ENCODE results near the gene NUDT22. TPM values are rescaled to one million over a fixed set of nuclear protein-coding genes. Genes with fewer than 3 reads are reported as not detected.
A peak's percentile ranks its signal among the peaks of the same experiment; 100 is the strongest.

The NUDT22 gene
- polyA plus RNA-seq, 2 of the 4 experiments (the other 2 are of a cell fraction) = 21.5 to 33.2 TPM

GRCh38 chr11:64241491-64242374 lies 15.7 kb downstream of the NUDT22 start:
- 2% methylated on average over 32 of the region's 63 CpGs for WGBS (ENCODE audit: missing lambda C conversion rate)
- H3K4me2 ChIP-seq = peak overlapping the region; percentile 100
- H3K9me3 ChIP-seq = no peaks in the 10 kb centered on the region
- H3K4me3 ChIP-seq = peak overlapping the region; percentile 73
- peaks cover 41% of the 10 kb centered on the region for H3K4me1 ChIP-seq
- POLR2A ChIA-PET = interaction anchor here (0.7 to 2.7 kb wide), 16 partner anchors 9 to 101 kb away, joined by 3 to 15 read pairs (median 5); partner anchors contain the start of genes BAD, DNAJC4, GPR137 and MACROD1
- ATAC-seq = peak; percentile 57 to 80
- TF ChIP-seq TP53 (CRISPR knock-in tag; IDR thresholded peaks at IDR 0.05) = peak; percentile 86; the same call in 1 of the 2 replicates
- TF ChIP-seq SREBF2 (IDR thresholded peaks at IDR 0.05) = no peak
- no peak for TF ChIP-seq NFE2L2 (conservative IDR thresholded peaks at IDR 0.05; ENCODE audit: low read length)
- TF ChIP-seq ZFP36 (IDR thresholded peaks at IDR 0.05; ENCODE audit: borderline replicate concordance, partially characterized antibody) = no peak
- TF ChIP-seq JUN (IDR thresholded peaks at IDR 0.05) = peak in 1 of 2 experiments; percentile 36; a peak in 1 of 5 replicates
- no peak for TF ChIP-seq FOSL2 (IDR thresholded peaks at IDR 0.05)
- TF ChIP-seq FOSL2 (CRISPR knock-in tag; IDR thresholded peaks at IDR 0.05) = no peak
- no peak for TF ChIP-seq RAD21 (conservative IDR thresholded peaks at IDR 0.05 in 1 of 2, IDR thresholded peaks at IDR 0.05 in 1 of 2)
- TF ChIP-seq GATA3 (IDR thresholded peaks at IDR 0.05; ENCODE audit: borderline replicate concordance) = no peak; the same call in 1 of the 2 replicates
- peak; percentile 49 for TF ChIP-seq POLR2A (IDR thresholded peaks at IDR 0.05; ENCODE audit: low read length)
- TF ChIP-seq PHF8 (IDR thresholded peaks at IDR 0.05; ENCODE audit: borderline replicate concordance, low read depth) = peak; percentile 19; the same call in 1 of the 2 replicates
- no peak for TF ChIP-seq CBX2 (IDR thresholded peaks at IDR 0.05; ENCODE audit: borderline replicate concordance, low read depth)
- TF ChIP-seq CHD4 (IDR thresholded peaks at IDR 0.05; ENCODE audit: borderline replicate concordance) = no peak
- peak; percentile 78; the same call in 1 of the 2 replicates for TF ChIP-seq PBX3 (IDR thresholded peaks at IDR 0.05)
- peak; percentile 89 for TF ChIP-seq TFCP2L1 (CRISPR knock-in tag; IDR thresholded peaks at IDR 0.05)
- TF ChIP-seq, protein P1, sequence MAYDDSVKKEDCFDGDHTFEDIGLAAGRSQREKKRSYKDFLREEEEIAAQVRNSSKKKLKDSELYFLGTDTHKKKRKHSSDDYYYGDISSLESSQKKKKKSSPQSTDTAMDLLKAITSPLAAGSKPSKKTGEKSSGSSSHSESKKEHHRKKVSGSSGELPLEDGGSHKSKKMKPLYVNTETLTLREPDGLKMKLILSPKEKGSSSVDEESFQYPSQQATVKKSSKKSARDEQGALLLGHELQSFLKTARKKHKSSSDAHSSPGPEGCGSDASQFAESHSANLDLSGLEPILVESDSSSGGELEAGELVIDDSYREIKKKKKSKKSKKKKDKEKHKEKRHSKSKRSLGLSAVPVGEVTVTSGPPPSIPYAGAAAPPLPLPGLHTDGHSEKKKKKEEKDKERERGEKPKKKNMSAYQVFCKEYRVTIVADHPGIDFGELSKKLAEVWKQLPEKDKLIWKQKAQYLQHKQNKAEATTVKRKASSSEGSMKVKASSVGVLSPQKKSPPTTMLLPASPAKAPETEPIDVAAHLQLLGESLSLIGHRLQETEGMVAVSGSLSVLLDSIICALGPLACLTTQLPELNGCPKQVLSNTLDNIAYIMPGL (CRISPR knock-in tag; IDR thresholded peaks at IDR 0.05; ENCODE audit: borderline replicate concordance) = 0 out of 2 replicates have a peak, but pooled peaks have one; percentile 57
- no peak; the same call in 1 of the 2 replicates for TF ChIP-seq MAX (IDR thresholded peaks at IDR 0.05)
- CTCF ChIA-PET = interaction anchor here (0.8 to 12.2 kb wide), 8 partner anchors 9 to 114 kb away, joined by 3 to 220 read pairs (median 4); partner anchors contain the start of genes CATSPERZ, ESRRA and PLCB3
- DNase-seq (ENCODE audit: low read depth in 1 of 2, low spot score in 1 of 2) = peak; percentile 75 to 77
- no peak for FAIRE-seq
- peak overlapping the region; percentile 91 to 98 for H3K27ac ChIP-seq

DNA sequence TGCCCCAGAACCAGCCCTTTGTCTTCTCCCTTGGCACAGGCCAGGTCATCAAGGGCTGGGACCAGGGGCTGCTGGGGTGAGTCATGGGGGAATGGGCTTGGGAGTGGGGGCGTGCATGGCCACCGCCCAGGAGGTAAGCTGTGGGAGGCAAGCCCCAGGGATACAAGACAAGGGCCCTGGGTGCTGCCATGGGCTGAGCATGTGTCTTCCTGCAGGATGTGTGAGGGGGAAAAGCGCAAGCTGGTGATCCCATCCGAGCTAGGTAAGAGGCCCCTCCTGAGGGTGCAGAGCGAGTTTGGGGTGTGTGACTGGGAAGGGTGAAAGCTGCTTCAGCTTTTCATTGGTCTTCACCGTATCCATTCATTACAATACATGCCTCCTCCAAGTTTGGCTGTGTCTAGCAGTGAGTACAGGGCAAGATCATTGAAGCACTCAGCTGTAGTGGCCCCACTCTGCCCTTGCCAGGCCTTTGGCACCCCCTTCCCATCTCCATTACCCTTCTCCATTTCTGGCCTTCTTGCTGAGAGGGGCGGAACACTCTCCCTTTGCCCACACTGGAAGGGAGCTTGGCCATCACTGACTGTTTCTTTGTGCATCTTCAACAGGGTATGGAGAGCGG lies 17.3 kb downstream of the NUDT22 start:
- H3K4me3 ChIP-seq = no peak overlapping the region; the same call in 2 of the 3 replicates
- CTCF ChIA-PET = interaction anchor here (0.7 to 12.2 kb wide), 9 partner anchors 7 to 75 kb away, joined by 3 to 220 read pairs (median 4); partner anchors contain the start of genes BAD, CATSPERZ, ESRRA and GPR137
- peaks cover 44% of the 10 kb centered on the region for H3K4me1 ChIP-seq
- FAIRE-seq (no peak), DNase-seq (ENCODE audit: low read depth in 1 of 2, low spot score in 1 of 2) (no peak), ATAC-seq (no peak)
- H3K9me3 ChIP-seq = no peaks in the 10 kb centered on the region
- POLR2A ChIA-PET = interaction anchor here (2.7 to 6.0 kb wide), 2 partner anchors 27 to 42 kb away, joined by 7 to 53 read pairs; partner anchors contain the start of genes BAD and GPR137
- TF ChIP-seq ESRRA (IDR thresholded peaks at IDR 0.05; ENCODE audit: borderline replicate concordance, low read length) (no peak), JUN (IDR thresholded peaks at IDR 0.05) (peak in 1 of 2 experiments; percentile 56; a peak in 1 of 5 replicates), FOSL2 (IDR thresholded peaks at IDR 0.05) (no peak), FOSL2 (CRISPR knock-in tag; IDR thresholded peaks at IDR 0.05) (peak; percentile 41; the same call in 1 of the 2 replicates), E2F6 (IDR thresholded peaks at IDR 0.05; ENCODE audit: borderline replicate concordance, low read depth) (no peak), EHMT2 (IDR thresholded peaks at IDR 0.05; ENCODE audit: low read depth) (no peak), HOXB13 (CRISPR knock-in tag; IDR thresholded peaks at IDR 0.05; ENCODE audit: low read depth) (no peak), ZC3H11A (IDR thresholded peaks at IDR 0.05) (no peak), HDAC2 (IDR thresholded peaks at IDR 0.05) (no peak), CBX8 (IDR thresholded peaks at IDR 0.05) (no peak), NFE2L2 (conservative IDR thresholded peaks at IDR 0.05; ENCODE audit: low read length) (no peak), TFCP2L1 (CRISPR knock-in tag; IDR thresholded peaks at IDR 0.05) (no peak), SMC3 (IDR thresholded peaks at IDR 0.05) (no peak)
- TF ChIP-seq, protein P2, sequence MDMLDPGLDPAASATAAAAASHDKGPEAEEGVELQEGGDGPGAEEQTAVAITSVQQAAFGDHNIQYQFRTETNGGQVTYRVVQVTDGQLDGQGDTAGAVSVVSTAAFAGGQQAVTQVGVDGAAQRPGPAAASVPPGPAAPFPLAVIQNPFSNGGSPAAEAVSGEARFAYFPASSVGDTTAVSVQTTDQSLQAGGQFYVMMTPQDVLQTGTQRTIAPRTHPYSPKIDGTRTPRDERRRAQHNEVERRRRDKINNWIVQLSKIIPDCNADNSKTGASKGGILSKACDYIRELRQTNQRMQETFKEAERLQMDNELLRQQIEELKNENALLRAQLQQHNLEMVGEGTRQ (IDR thresholded peaks at IDR 0.05) = no peak
- peak overlapping the region in 1 of 2 experiments; percentile 98; a peak in 3 of 6 replicates for H3K27ac ChIP-seq
- peak overlapping the region; percentile 100 for H3K4me2 ChIP-seq
- 75% methylated on average over 8 of the region's 8 CpGs for WGBS (ENCODE audit: missing lambda C conversion rate)
